GM21515 (cell line): ENCODE results near the gene SNAPIN.

Experiments used
- ATAC-seq: cut with Tn5 transposase; IDR thresholded peaks from one replicate; pipeline ENCODE4 v1.9.1; 2021; ENCODE audit not compliant: unreplicated experiment

SNAPIN gene

DNA sequence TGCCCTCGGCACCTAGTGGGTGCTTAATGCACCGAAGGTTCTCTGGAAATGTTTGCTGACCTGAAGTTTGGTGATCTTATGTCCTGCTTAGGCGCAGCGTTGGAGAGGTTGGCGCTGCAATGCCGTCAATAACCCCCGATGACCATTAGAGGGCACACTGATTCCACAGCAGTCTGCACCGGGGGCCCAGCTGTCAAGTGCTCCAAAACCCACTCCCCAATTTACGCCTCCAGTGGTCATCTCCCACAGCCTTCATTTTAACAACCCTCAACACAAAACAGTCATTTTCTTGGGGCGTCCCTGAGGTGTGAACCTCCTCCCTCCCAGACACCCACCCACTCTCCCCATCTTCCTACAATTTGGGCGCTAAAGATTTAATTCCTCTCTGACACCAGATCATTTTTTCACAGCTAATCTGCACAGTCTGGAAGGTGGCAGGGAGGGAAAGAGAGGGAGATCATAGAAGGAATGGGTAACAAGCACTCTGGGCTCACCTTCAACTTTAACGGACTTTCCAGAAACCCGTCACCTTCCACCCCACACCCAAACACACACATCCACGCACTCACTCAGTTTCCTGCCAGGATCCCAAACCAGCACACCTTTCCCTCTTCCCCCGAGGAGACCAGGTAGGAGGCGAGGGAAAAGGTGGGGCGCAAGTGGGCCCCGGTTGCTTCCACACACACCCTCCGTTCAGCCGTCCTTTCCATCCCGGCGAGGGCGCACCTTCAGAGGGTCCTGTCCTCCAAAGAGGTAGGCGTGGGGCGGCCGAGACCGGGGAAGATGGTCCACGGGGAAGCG is 19.4 kb downstream of the SNAPIN start:
- no peak for ATAC-seq

DNA sequence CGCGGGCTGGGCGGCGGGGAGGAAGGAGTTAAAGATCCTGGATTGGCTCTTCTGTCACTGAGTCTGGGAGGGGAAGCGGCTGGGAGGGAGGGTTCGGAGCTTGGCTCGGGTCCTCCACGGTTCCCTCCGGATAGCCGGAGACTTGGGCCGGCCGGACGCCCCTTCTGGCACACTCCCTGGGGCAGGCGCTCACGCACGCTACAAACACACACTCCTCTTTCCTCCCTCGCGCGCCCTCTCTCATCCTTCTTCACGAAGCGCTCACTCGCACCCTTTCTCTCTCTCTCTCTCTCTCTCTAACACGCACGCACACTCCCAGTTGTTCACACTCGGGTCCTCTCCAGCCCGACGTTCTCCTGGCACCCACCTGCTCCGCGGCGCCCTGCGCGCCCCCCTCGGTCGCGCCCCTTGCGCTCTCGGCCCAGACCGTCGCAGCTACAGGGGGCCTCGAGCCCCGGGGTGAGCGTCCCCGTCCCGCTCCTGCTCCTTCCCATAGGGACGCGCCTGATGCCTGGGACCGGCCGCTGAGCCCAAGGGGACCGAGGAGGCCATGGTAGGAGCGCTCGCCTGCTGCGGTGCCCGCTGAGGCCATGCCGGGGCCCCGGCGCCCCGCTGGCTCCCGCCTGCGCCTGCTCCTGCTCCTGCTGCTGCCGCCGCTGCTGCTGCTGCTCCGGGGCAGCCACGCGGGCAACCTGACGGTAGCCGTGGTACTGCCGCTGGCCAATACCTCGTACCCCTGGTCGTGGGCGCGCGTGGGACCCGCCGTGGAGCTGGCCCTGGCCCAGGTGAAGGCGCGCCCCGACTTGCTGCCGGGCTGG is 20.2 kb downstream of the SNAPIN start, which contains the start of gene NPR1:
Gene NPR1 (plus strand): TSS at position 170 of the 818 bp plus-strand sequence. CDS start 421 bp downstream, at position 591.
- no peak for ATAC-seq

DNA sequence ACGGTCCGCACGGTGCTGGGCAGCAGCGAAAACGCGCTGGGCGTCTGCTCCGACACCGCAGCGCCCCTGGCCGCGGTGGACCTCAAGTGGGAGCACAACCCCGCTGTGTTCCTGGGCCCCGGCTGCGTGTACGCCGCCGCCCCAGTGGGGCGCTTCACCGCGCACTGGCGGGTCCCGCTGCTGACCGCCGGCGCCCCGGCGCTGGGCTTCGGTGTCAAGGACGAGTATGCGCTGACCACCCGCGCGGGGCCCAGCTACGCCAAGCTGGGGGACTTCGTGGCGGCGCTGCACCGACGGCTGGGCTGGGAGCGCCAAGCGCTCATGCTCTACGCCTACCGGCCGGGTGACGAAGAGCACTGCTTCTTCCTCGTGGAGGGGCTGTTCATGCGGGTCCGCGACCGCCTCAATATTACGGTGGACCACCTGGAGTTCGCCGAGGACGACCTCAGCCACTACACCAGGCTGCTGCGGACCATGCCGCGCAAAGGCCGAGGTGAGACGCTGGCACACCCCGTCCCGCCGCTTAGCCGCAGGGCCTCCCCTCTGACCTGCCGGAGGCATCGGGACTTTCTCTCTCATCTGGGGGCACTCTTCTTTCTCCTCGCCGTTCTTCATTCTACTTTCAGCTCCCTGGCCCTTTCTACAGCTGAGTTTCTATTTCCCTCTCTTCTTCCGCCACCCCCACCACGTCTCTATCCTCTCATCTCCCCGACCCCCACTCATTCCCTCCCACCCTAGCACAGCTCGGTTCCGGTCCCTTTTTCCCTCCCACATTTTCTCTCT is 21.0 kb downstream of the SNAPIN start:
- no peak for ATAC-seq

DNA sequence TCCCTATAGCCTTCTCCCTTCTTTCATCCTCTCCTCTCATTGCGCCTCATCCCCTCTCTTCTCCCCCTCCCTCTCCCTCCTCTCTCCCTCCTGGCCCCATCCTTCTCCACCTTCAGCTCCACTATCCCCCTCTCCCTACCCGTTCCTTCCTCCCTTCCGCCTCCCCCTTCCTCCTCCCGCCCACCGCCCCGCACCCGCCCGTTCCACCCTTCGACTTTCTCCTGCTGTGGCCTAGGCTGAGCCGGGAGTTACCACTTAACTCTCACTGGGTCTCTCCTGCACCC is 21.6 kb downstream of the SNAPIN start:
- no peak for ATAC-seq

DNA sequence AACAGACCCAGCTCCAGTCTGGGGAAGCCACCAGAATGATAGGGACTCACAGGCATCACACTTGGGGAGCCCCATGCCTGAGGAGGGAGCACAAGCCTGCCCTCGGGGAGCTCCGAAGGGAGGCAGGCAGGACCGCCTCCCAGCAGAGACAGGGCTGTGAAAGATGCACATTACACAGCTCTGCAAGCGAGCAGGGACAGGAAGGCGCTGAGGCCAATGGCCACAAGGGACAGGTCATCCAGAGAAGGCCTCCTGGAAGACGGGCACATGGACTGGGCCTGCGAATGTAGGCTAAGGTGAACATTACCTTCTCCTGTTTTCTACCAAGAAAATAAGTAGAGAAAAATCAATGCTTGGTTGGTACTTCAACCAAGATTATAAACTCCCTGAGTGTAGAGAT is 24.2 kb downstream of the SNAPIN start:
- no peak for ATAC-seq

DNA sequence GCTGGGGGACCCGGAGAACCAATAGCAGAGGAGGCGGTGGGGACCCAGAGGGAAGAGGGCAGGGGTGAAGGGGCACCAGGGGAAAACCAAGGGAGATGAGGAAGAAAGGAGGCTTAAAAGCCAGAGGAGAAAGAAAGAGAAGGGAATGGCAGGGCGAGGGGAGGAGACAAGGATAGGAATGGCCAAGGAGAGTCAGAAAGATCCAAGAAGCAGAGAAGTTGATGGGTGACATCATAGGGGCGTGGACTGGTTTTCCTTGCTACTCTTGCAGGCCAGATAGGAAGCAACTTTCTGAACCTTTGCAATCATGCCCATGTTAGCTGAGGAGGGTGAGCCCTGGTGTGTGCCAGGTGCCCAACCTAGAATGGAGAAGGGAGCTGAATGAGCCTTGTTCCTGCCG is 25.4 kb downstream of the SNAPIN start:
- ATAC-seq, result no peak

DNA sequence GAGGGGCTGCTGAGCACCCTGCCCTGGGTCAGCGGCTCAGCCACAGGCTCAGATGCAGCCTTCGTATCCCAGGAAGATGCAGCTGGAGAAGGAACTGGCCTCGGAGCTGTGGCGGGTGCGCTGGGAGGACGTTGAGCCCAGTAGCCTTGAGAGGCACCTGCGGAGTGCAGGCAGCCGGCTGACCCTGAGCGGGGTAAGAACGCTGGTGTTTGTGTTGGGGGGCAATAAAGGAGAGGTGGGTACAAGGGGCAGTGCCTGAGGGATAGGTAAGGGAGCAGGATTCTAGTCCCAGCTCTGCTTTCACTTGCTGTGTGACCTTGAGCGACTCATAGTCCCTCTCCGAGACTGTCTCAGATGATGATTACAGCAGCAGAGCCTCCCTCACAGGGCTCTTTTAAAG is 26.4 kb downstream of the SNAPIN start:
- no peak for ATAC-seq

DNA sequence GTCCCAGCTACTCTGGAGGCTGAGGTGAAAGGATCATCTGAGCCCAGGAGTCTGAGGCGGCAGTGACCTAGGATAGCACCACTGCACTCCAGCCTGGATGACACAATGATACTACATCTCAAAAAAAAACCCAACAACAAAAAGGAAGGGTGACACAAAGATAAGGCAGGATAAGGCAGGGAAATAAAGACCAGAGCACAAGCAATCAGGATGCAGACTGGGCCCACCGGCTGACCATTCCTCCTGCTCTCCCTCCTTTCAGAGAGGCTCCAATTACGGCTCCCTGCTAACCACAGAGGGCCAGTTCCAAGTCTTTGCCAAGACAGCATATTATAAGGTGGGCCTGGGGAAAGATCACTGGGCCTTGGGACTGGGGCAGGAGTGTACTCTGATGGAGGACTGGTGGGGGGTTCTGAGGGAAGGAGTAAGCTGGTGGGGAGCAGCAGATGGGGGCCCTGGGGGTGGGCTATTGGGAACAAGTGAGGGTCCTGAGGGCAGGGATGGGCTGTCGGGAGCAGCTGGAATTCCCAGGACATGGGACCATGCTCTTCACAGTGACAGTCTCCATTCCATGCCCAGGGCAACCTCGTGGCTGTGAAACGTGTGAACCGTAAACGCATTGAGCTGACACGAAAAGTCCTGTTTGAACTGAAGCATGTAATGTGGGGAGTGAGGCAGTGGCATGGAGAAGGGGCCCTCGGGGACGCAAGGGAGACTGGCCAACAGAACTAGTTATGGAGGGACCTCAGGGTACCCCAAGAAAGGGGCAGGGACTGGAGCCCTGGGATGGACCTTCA is 27.2 kb downstream of the SNAPIN start:
- no peak for ATAC-seq

DNA sequence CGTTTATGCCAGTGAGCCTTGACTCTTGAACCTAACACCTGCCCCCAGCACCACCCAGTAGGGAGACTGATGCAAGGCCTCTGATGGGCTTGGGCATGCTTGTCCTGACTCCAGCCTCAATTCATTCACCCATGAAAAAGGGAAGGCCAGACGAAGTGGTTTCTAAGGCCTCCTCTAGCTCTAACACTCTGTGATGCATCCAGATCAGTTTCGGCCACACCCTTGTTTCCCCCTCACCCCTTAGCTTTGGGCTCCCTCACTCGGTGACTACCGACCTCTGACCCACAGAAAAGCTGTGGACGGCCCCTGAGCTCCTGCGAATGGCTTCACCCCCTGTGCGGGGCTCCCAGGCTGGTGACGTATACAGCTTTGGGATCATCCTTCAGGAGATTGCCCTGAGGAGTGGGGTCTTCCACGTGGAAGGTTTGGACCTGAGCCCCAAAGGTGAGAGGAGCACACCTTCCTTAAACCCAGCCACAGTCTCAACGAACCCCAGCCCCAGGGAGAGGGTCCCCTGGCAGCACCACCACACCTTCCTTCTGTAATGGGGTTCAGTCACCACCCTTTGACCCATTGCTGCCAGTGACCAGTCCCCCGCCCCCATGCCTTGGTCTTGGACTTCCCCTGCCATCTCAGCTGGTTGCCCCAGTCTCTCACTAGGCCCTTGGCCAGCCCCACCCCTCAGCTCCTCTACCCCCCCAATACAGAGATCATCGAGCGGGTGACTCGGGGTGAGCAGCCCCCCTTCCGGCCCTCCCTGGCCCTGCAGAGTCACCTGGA is 29.0 kb downstream of the SNAPIN start:
- ATAC-seq, result no peak

DNA sequence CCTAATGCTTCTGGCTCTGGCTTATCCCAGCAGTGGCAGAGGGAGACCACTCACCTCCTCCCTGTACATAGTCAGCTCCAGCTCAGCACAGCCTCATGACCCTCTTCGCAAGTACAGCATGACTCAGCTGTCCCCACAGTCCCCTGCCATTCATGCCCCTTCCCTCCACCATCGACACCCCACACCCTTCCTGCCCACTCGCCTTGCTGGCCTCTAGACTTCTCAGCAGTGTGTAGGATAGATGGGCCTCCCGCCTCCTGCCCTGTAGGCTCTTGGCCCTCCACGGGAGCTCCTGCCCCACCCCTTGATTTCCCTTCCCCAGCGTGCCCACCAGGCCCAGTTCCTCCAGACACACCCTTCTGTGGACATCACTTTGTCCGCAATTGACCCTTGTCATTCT is 29.8 kb downstream of the SNAPIN start:
- no peak for ATAC-seq

DNA sequence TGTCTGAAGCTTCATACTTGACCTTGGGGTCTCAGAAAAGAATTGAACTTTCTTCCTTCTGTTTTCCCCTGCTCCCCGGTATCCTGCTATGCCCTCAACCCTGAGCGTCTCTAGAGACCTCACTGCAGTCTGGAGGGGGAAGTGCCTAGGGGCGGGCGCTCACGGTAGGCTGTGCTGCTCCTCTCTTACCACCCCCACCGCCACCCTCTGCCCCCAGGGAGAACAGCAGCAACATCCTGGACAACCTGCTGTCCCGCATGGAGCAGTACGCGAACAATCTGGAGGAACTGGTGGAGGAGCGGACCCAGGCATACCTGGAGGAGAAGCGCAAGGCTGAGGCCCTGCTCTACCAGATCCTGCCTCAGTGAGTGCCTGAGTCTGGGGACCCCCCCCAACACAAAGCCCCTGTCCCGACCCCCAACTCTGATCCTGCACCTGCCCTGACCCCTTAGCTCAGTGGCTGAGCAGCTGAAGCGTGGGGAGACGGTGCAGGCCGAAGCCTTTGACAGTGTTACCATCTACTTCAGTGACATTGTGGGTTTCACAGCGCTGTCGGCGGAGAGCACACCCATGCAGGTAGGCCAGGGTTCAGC is 30.3 kb downstream of the SNAPIN start:
- ATAC-seq, result no peak

DNA sequence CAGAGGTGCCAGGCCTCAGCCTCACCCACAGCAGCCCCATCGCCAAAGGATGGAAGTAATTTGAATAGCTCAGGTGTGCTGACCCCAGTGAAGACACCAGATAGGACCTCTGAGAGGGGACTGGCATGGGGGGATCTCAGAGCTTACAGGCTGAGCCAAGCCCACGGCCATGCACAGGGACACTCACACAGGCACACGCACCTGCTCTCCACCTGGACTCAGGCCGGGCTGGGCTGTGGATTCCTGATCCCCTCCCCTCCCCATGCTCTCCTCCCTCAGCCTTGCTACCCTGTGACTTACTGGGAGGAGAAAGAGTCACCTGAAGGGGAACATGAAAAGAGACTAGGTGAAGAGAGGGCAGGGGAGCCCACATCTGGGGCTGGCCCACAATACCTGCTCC is 35.0 kb downstream of the SNAPIN start:
- ATAC-seq, result no peak

DNA sequence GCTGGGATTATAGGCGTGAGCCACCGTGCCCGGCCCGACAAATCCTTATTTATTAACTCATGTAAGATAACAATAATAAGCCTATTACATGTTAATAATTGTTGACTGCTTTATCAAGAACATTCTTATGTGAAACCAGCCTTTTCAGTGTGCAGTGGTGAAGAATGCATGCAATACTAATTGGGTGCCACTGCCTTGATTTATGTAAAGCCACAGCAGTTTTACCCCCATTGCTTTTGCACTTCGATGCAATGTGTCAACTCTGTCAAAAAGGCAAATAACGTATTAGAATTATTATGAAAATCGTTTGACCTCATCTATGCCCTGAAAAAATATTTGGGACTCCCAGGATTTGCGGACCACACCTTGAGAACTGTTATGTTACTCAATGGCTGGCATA is 38.2 kb downstream of the SNAPIN start:
- no peak for ATAC-seq

DNA sequence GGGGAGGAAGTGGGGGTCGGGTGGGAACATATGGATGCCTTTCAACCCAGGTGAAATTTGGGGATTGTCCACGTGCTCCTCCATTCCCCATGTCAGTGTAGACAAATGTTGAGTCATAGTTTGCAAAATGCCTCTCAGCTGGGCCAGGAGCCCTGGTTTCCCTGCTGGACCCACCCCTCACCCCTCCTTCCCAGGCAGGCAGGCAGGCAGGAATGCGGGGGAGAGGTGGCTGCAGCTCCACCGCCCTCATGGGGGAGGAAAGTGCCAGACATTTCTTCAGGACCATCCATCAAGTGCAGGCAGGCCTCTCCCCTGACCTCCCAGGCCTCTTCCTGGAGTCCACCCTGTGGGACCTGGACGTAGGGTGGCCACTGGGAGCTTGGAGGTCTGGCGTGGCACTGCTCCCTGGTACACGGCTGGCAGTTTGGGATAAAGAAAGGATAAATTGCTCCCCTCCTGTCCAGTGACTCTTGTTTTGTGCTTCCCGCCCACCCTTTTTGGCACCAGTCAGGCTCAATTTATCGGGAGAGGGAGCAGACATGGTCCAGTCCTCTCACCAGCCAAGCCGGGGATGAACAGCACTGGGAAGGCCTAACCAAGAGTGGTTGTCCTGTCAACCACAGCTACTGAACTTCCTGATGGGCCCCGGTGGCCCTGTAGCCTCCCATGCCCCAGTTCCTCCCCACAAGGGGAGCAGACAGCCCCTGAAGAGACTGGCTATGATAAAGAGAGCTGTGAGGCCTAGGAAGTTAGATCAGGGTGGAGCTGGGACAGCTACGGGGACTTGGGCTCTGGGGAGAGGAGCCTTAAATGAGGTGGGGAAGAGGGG is 38.9 kb downstream of the SNAPIN start:
- ATAC-seq, result no peak

DNA sequence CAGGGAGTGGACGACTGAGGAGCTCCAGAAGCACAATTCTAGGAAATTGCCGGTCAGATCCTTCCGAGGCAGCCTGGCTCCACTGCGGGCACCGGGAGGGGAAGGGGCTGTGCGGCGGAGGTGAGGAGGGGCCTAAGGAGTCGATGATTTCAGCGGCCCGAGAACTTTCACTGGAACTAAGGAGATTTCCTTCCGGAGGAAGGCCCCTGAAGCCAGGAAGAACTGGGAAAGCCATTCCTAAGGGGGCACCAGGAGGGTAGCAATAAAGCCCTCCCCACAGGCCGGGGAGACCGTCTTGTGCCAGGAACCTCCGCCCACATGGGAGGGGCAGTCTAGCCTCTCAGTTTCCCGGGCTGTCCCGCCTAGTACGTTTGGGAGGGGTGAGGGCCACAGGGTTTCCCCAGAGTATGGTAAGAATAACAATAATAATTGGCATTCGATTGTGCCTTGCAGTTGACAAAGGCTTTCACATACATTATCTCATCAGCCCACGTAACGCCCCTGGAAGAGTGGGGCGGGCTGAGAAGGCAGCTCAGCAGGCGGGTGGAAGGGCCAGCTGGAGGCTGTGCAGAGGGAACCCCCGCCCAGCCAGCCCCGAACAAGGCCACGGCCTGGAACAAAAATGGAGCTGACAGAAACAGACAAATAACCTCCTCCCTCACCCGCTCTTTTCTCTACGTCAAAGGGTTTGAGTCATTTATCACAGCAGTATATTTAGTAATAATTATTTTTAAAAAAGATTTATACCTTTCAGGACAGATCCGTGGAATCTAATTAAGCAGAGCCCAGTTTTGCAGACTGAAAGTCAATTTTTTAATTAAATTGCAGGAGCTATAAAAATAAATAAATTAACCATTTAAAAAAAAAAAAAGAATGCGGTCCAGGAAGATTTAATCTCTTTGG is 39.8 kb downstream of the SNAPIN start:
- ATAC-seq, result no peak

DNA sequence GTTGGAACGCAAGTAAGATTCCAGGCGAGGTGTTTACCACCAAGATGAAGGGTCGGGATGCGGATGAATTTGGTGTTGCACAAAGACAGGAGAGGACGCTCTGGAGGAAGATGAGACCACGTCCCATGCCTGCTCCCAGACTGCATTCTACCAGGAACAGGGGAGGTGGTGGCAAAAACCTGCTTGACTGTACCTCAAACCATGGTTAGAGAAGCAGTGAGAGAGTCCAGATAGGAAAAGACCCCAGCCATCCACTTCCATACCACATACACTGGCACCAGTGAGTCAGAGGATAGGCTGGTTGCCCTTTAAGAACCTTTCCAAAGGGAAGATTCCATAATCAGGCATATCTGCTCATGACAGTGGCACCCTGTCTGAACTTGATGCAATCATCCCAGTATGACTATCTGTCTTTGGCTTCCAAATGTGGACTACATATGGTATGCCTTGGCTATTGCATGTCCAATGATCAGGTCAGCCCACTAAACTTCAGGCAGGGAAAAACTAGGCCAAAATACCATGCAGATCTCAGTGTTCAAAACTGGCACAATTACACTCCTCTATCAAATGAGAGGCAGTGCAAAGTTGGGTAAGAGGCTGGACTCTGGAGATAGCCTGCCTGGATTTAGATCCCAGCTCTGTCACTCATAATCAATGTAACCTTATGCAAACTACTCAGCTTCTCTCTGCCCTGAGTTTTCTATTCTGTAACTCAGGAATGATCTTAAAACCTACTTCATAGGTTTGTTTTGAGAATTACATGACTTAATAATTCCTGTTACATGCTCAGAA is 40.6 kb downstream of the SNAPIN start:
- no peak for ATAC-seq

DNA sequence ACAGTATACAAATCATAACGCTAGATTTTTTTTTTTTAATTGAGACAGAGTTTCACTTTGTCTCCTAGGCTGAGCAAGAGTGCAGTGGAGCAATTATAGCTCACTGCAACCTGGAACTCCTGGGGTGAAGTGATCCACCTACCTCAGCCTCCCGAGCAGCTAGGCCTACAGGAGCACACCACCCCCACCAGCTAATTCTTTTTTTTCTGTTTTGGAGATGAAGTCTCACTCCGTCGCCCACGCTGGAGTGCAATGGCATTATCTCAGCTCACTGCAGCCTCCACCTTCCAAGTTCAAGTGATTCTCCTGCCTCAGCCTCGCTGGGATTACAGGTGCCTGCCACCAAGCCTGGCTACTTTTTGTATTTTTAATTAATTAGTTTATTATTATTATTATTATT is 41.3 kb downstream of the SNAPIN start:
- no peak for ATAC-seq
